ENCODE data around the gene ANTXR1. TPM values are rescaled to one million over a fixed set of nuclear protein-coding genes. Genes with fewer than 3 reads are reported as not detected.

Gene ANTXR1
- 137 to 144 TPM (median 144 TPM) in 3 replicates for total RNA-seq

DNA sequence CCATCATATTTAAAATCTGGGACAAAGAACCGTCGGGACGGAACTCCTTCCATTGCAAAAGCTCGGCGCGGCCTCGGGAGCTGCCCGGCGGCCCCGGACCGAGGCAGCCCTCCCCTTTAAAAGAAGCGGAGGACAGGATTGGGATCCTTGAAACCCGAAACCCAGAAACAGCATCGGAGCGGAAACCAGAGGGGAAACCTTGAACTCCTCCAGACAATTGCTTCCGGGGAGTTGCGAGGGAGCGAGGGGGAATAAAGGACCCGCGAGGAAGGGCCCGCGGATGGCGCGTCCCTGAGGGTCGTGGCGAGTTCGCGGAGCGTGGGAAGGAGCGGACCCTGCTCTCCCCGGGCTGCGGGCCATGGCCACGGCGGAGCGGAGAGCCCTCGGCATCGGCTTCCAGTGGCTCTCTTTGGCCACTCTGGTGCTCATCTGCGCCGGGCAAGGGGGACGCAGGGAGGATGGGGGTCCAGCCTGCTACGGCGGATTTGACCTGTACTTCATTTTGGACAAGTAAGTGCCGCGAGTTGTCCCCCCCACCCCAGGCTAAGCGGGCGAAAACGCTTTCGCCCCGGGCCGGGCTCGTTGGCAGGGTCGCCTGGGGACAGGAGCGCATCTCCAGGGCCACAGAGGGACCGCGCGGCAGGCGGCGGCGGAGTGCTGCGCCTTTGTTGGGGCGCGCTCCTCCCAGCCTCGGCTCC, at the start of gene ANTXR1:
ANTXR1 (plus strand) TSS at position 38 of the 698 bp plus-strand sequence; CDS start at position 359, 321 bp downstream.
- peak; percentile 34 to 65 for DNase-seq (ENCODE audit: low spot score in 2 of 2, unreplicated experiment in 2 of 2)
- peak within 1 kb of the TSS; percentile 98 for H3K4me3 Mint-ChIP-seq
- H3K27ac Mint-ChIP-seq, result peak within 1 kb of the TSS; percentile 92
- TF ChIP-seq CTCF (IDR thresholded peaks at IDR 0.05; ENCODE audit: unreplicated experiment), result no peak
- H3K27me3 Mint-ChIP-seq (ENCODE audit: low read depth), result peaks cover 9% of the 10 kb centered on the region
- H3K9me3 Mint-ChIP-seq, result no peaks in the 10 kb centered on the region
- peaks cover 38% of the 10 kb centered on the region for H3K4me1 Mint-ChIP-seq
- H3K36me3 Mint-ChIP-seq, result no peaks in the 10 kb centered on the region

- TF ChIP-seq CTCF (IDR thresholded peaks at IDR 0.05; ENCODE audit: unreplicated experiment), result no peak
- DNase-seq (ENCODE audit: low spot score in 2 of 2, unreplicated experiment in 2 of 2), result no peak
- no peak overlapping the region for H3K4me3 Mint-ChIP-seq
- no peak overlapping the region for H3K27ac Mint-ChIP-seq
- H3K36me3 Mint-ChIP-seq, result no peaks in the 10 kb centered on the region
- peaks cover 9% of the 10 kb centered on the region for H3K9me3 Mint-ChIP-seq
- H3K4me1 Mint-ChIP-seq, result no peaks in the 10 kb centered on the region
- peaks cover 8% of the 10 kb centered on the region for H3K27me3 Mint-ChIP-seq (ENCODE audit: low read depth)
Measured at GRCh38 chr2:68964282-68964681, 48.7 kb upstream of the ANTXR1 start.

DNA sequence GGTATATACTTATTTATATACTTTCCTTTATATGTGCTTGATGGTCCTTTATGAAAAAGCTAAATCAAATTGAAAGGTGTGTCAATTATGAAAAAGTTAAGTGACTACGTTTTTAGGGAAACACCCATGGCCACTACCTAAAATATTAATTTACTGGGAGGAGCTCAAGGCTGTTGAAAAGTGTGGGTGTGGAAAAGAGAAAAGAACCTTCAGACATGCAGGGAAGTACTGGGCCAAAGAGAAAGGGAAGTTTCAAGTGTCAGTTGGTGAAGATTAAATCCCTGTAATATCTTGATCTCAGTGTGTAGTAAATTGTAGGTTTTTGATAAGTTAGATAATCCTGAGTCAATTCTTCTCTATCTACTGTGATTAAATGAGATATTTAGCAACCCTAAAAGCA, 44.8 kb upstream of the ANTXR1 start:
- no peaks in the 10 kb centered on the region for H3K36me3 Mint-ChIP-seq
- peaks cover 9% of the 10 kb centered on the region for H3K9me3 Mint-ChIP-seq
- H3K27ac Mint-ChIP-seq, result no peak overlapping the region
- no peak for TF ChIP-seq CTCF (IDR thresholded peaks at IDR 0.05; ENCODE audit: unreplicated experiment)
- peaks cover 6% of the 10 kb centered on the region for H3K27me3 Mint-ChIP-seq (ENCODE audit: low read depth)
- no peak for DNase-seq (ENCODE audit: low spot score in 2 of 2, unreplicated experiment in 2 of 2)
- H3K4me3 Mint-ChIP-seq, result no peak overlapping the region
- H3K4me1 Mint-ChIP-seq, result no peaks in the 10 kb centered on the region

DNA sequence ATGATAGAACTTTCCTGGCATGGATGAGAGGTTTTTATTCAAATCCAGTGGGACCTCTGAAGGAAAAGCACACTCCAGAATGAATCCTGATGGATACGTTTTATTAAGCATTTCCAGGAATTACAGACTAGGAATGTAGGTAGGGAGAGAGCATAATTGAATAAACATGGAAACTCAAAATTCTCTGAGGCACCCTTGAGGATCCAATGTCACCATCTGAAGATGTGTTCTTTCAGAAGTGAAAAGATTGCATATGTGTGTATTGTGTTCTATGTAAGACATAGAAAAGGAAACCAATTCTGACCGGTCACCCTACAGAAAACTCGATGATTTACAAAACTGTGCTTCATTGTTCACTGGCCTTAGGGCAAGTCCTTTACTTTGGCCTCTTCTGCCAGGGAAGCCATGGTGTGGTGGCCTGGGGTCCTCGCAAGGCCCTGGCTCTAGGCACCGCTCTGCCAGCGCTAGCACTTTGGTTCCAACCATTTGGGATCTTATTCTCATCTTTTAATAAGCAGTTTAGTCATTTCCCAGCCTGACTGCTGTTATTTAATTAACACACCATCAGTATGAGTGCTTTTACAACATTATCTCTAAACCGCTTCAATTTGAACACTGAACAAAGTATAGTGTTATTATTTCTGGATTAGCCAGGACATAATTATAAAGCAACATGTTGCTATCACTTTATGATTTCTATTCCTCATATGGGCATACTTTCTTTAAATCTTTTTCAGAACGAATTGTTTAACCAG, 43.1 kb upstream of the ANTXR1 start:
- Mint-ChIP-seq H3K9me3 (no peaks in the 10 kb centered on the region), H3K36me3 (no peaks in the 10 kb centered on the region), H3K27me3 (ENCODE audit: low read depth) (peaks cover 6% of the 10 kb centered on the region), H3K4me1 (no peaks in the 10 kb centered on the region), H3K27ac (no peak overlapping the region), H3K4me3 (no peak overlapping the region)
- no peak for TF ChIP-seq CTCF (IDR thresholded peaks at IDR 0.05; ENCODE audit: unreplicated experiment)
- DNase-seq (ENCODE audit: low spot score in 2 of 2, unreplicated experiment in 2 of 2), result no peak

DNA sequence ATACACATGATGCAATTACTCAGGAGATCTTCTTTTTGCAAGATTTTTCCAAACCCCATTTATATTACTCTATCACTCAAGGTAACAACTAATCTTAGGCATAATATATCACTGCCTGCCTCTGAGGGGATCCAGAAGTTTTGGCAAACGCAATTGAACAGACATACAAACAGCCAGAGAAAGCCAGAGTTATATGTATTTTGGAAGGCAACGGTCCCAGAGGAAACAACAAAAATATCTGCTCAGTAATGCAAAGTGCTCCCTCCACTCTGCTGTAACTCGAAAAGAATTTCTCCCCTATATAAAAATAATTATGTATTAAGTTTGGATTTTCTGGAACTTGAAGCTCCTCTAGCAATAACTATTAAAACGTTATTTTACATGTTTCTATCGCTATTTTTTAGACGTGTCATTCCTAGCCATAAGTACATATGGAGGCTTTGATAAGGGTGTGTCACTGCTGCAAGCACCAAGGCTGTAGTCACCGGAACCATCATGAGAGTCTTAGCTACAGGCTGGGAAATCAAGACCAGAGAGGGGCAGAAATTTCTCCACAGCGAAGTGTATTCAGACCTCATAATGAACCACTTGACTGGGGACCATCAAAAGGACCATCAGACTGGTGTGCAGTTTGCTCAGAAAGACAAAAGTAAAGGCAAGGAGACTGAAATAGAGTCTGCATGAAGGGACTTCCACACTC, 42.3 kb upstream of the ANTXR1 start:
- Mint-ChIP-seq H3K27ac (no peak overlapping the region), H3K36me3 (no peaks in the 10 kb centered on the region), H3K27me3 (ENCODE audit: low read depth) (peaks cover 6% of the 10 kb centered on the region), H3K4me3 (no peak overlapping the region), H3K4me1 (no peaks in the 10 kb centered on the region), H3K9me3 (no peaks in the 10 kb centered on the region)
- no peak for TF ChIP-seq CTCF (IDR thresholded peaks at IDR 0.05; ENCODE audit: unreplicated experiment)
- DNase-seq (ENCODE audit: low spot score in 2 of 2, unreplicated experiment in 2 of 2), result no peak
